ENCODE data around the gene HAP1.
"Not testable (repeated sequence)": the region's sequence is repeated elsewhere in the genome, so short reads cannot be mapped to it uniquely, and the experiment has no call there.

HAP1 gene

GRCh38 chr17:41688641-41689496 lies 45.6 kb downstream of the HAP1 start, which contains the start of gene EIF1:
Gene EIF1 (plus strand): TSS chr17:41688885. CDS start chr17:41689039, 154 bp downstream.
- peak within 1 kb of the TSS; percentile 96 for H3K27ac ChIP-seq
- TF ChIP-seq ZFX (IDR thresholded peaks at IDR 0.05; ENCODE audit: borderline replicate concordance): no peak

- TF ChIP-seq ZFX (IDR thresholded peaks at IDR 0.05; ENCODE audit: borderline replicate concordance): no peak
- peak; percentile 75 for TF ChIP-seq CTCF (IDR thresholded peaks at IDR 0.05)
- H3K27ac ChIP-seq: peak overlapping the region; percentile 96
Measured at GRCh38 chr17:41687828-41688640, 46.4 kb downstream of the HAP1 start.

GRCh38 chr17:41686281-41686680 lies 48.2 kb downstream of the HAP1 start:
- H3K27ac ChIP-seq: no peak overlapping the region
- no peak for TF ChIP-seq ZFX (IDR thresholded peaks at IDR 0.05; ENCODE audit: borderline replicate concordance)
- TF ChIP-seq CTCF (IDR thresholded peaks at IDR 0.05): no peak

- H3K27ac ChIP-seq: not testable (repeated sequence)
Measured at GRCh38 chr17:41685753-41686152, 48.7 kb downstream of the HAP1 start.

GRCh38 chr17:41684035-41684434 lies 50.4 kb downstream of the HAP1 start:
- TF ChIP-seq CTCF (IDR thresholded peaks at IDR 0.05): no peak
- TF ChIP-seq ZFX (IDR thresholded peaks at IDR 0.05; ENCODE audit: borderline replicate concordance): no peak
- H3K27ac ChIP-seq: no peak overlapping the region

GRCh38 chr17:41683441-41684007 lies 50.9 kb downstream of the HAP1 start:
- no peak for TF ChIP-seq CTCF (IDR thresholded peaks at IDR 0.05)
- TF ChIP-seq ZFX (IDR thresholded peaks at IDR 0.05; ENCODE audit: borderline replicate concordance): no peak
- no peak overlapping the region for H3K27ac ChIP-seq

GRCh38 chr17:41682631-41683030 lies 51.8 kb downstream of the HAP1 start:
- TF ChIP-seq ZFX (IDR thresholded peaks at IDR 0.05; ENCODE audit: borderline replicate concordance): no peak
- no peak overlapping the region for H3K27ac ChIP-seq

- TF ChIP-seq ZFX (IDR thresholded peaks at IDR 0.05; ENCODE audit: borderline replicate concordance) (no peak), CTCF (IDR thresholded peaks at IDR 0.05) (no peak)
- H3K27ac ChIP-seq: no peak overlapping the region
Measured at GRCh38 chr17:41681776-41682175, 52.7 kb downstream of the HAP1 start.
